VCaP (cell line): Measurements from ENCODE around the gene CDKN2B-AS1.

Experiments
- H3K27ac ChIP-seq: fragments of 450-650 bp; 2 replicates; pipeline ENCODE4 v1.5.1; 2017
- CTCF ChIP-seq: fragments of 450-650 bp; conservative IDR thresholded peaks from 2 replicates; pipeline ENCODE4 v1.5.1; 2017; ENCODE audit warnings: mild to moderate bottlenecking, moderate library complexity

CDKN2B-AS1 gene

GRCh38 chr9:21972361-21972760 is 22.2 kb upstream of the CDKN2B-AS1 start:
- no peak overlapping the region for H3K27ac ChIP-seq
- no peak for TF ChIP-seq CTCF

- H3K27ac ChIP-seq, result peak overlapping the region; percentile 60; the same call in 1 of the 2 replicates
- no peak for TF ChIP-seq CTCF
These were observed 20.3 kb upstream of the CDKN2B-AS1 start for GRCh38 chr9:21974343-21974721.

- H3K27ac ChIP-seq, result peak overlapping the region; percentile 60; the same call in 1 of the 2 replicates
- TF ChIP-seq CTCF, result no peak
These were observed 19.7 kb upstream of the CDKN2B-AS1 start for GRCh38 chr9:21974722-21975409.

GRCh38 chr9:21976334-21976875 is 18.2 kb upstream of the CDKN2B-AS1 start:
- no peak for TF ChIP-seq CTCF
- no peak overlapping the region for H3K27ac ChIP-seq

GRCh38 chr9:21982391-21982790 is 12.2 kb upstream of the CDKN2B-AS1 start:
- no peak for TF ChIP-seq CTCF
- no peak overlapping the region for H3K27ac ChIP-seq

GRCh38 chr9:21982861-21983560 is 11.6 kb upstream of the CDKN2B-AS1 start:
- no peak overlapping the region for H3K27ac ChIP-seq
- no peak for TF ChIP-seq CTCF

GRCh38 chr9:21983561-21983935 is 11.0 kb upstream of the CDKN2B-AS1 start:
- H3K27ac ChIP-seq, result no peak overlapping the region
- no peak for TF ChIP-seq CTCF
